Measurements from ENCODE around the gene PRC1. TPM values are rescaled to one million over a fixed set of nuclear protein-coding genes. Genes with fewer than 3 reads are reported as not detected.
A peak's percentile ranks its signal among the peaks of the same experiment; 100 is the strongest.

PRC1 gene, protein sequence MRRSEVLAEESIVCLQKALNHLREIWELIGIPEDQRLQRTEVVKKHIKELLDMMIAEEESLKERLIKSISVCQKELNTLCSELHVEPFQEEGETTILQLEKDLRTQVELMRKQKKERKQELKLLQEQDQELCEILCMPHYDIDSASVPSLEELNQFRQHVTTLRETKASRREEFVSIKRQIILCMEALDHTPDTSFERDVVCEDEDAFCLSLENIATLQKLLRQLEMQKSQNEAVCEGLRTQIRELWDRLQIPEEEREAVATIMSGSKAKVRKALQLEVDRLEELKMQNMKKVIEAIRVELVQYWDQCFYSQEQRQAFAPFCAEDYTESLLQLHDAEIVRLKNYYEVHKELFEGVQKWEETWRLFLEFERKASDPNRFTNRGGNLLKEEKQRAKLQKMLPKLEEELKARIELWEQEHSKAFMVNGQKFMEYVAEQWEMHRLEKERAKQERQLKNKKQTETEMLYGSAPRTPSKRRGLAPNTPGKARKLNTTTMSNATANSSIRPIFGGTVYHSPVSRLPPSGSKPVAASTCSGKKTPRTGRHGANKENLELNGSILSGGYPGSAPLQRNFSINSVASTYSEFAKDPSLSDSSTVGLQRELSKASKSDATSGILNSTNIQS
- polyA plus RNA-seq (2011; rRNA removed), result 173 and 199 TPM in 2 replicates
- polyA minus RNA-seq (2011; rRNA and poly(A)+ RNA removed), result 121 and 174 TPM in 2 replicates

DNA sequence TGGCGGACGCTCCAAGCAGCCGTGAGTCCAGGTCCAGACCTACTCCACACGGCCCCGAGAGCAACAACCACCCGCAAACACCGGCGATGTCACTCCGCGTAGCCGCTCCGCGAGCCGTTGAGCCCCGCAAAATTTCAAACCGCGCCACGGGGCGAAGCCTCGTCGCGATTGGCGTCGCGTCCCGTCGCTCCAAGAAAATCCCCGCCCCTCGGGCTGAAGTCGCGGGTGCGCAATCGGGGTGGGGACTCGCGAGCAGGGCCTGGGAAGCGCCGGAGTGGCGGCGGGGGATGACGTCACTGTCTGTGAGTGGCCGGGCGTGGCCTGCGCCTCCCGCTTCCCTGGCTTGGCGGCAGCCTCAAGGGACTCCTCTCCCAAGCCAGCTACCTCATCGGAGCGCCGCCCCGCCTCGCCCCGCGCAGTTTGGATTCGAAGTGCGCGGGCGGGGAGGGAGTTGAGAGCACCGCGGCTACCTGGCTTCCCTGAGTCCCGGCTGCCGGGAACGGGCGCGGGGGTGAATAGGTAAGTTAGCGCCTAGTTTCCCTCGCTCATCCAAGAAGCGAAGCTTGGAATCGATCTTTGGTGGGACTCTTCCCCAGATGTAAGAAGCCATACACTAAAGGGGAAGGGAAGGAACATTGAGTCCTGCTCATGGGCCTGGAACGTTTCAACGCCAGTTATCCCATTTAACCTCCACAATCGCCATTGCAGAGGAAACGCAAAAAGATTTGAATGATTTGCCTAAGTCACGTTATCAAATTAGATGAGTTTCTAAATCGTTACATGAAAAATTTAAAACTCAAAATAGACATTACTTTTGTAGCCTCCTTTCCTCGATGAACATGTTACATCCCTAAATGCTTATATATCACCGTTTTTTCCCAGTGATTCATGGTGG lies at the start of gene PRC1:
Gene PRC1 (minus strand): TSS at position 119 of the 895 bp plus-strand sequence. CDS start 118 bp downstream, at position 1.
- DNase-seq (ENCODE audit: low read depth), result peak; percentile 85
- peaks cover 5% of the 10 kb centered on the region for H3K36me3 ChIP-seq (ENCODE audit: control insufficient read depth, insufficient read depth, low read length)
- TF ChIP-seq, protein P1, sequence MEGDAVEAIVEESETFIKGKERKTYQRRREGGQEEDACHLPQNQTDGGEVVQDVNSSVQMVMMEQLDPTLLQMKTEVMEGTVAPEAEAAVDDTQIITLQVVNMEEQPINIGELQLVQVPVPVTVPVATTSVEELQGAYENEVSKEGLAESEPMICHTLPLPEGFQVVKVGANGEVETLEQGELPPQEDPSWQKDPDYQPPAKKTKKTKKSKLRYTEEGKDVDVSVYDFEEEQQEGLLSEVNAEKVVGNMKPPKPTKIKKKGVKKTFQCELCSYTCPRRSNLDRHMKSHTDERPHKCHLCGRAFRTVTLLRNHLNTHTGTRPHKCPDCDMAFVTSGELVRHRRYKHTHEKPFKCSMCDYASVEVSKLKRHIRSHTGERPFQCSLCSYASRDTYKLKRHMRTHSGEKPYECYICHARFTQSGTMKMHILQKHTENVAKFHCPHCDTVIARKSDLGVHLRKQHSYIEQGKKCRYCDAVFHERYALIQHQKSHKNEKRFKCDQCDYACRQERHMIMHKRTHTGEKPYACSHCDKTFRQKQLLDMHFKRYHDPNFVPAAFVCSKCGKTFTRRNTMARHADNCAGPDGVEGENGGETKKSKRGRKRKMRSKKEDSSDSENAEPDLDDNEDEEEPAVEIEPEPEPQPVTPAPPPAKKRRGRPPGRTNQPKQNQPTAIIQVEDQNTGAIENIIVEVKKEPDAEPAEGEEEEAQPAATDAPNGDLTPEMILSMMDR (IDR thresholded peaks at IDR 0.05; ENCODE audit: insufficient read depth, low read depth, low read length), result no peak
- peak within 1 kb of the TSS; percentile 75 for H3K4me3 ChIP-seq (ENCODE audit: low read depth, low read length)
- POLR2A ChIA-PET, result no interaction called here
- CTCF ChIA-PET, result interaction anchor here (0.9 to 1.0 kb wide), 2 partner anchors 38 to 55 kb away, joined by 4 to 7 read pairs; no protein-coding TSS in a partner anchor
- no peaks in the 10 kb centered on the region for H3K27me3 ChIP-seq (ENCODE audit: control insufficient read depth, insufficient read depth, low read length)

DNA sequence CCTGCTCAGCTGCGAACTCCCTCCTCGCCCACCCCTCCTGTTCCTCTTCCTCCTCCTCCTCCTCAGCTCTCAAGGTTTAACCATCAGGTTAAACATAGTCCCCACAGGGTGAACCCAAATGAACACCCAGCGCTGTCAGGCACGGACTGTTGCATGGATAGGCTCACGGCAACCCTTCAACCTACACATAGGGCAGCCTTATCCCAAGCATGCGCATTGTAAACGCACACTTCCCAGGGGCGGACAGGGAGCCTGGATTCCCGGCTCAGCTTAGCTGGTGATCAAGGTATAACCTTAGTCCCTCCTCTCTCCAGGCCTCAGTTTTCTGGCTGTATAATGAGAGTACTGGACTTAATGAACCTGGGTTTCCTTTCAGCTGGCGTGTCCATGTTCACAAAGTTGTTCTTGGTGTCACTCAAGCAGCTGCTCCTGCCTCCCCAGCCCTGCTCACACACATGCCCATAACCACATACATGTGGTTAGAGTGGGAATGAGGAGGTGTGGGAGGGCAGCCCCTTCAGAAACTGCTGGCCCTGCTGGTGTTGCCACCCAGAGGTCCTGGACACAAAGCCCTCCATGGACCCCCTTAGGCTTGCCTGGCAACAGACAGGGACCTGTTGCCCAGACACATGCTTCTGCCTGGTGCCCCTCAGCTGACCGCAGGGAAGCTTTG lies 49.0 kb upstream of the PRC1 start:
- Histone ChIP-seq H3K36me3 (ENCODE audit: control insufficient read depth, insufficient read depth, low read length) (no peaks in the 10 kb centered on the region), H3K27me3 (ENCODE audit: control insufficient read depth, insufficient read depth, low read length) (peaks cover 2% of the 10 kb centered on the region; the same call in 1 of the 2 replicates), H3K4me3 (ENCODE audit: low read depth, low read length) (no peak overlapping the region)
- ChIA-PET POLR2A (no interaction called here), CTCF (interaction anchor here (1.0 to 2.6 kb wide), 3 partner anchors 10 to 231 kb away, joined by 3 to 12 read pairs (median 7); no protein-coding TSS in a partner anchor)
- TF ChIP-seq, protein P1 (IDR thresholded peaks at IDR 0.05; ENCODE audit: insufficient read depth, low read depth, low read length), result no peak
- DNase-seq (ENCODE audit: low read depth), result no peak

- no peaks in the 10 kb centered on the region for H3K36me3 ChIP-seq (ENCODE audit: control insufficient read depth, insufficient read depth, low read length)
- DNase-seq (ENCODE audit: low read depth), result no peak
- peaks cover 3% of the 10 kb centered on the region for H3K27me3 ChIP-seq (ENCODE audit: control insufficient read depth, insufficient read depth, low read length)
- TF ChIP-seq, protein P1 (IDR thresholded peaks at IDR 0.05; ENCODE audit: insufficient read depth, low read depth, low read length), result no peak
- ChIA-PET POLR2A (no interaction called here), CTCF (interaction anchor here (0.8 to 1.1 kb wide), 3 partner anchors 9 to 84 kb away, joined by 3 to 5 read pairs (median 3); no protein-coding TSS in a partner anchor)
- H3K4me3 ChIP-seq (ENCODE audit: low read depth, low read length), result no peak overlapping the region
These were observed 46.5 kb upstream of the PRC1 start for GRCh38 chr15:91040856-91041255.

DNA sequence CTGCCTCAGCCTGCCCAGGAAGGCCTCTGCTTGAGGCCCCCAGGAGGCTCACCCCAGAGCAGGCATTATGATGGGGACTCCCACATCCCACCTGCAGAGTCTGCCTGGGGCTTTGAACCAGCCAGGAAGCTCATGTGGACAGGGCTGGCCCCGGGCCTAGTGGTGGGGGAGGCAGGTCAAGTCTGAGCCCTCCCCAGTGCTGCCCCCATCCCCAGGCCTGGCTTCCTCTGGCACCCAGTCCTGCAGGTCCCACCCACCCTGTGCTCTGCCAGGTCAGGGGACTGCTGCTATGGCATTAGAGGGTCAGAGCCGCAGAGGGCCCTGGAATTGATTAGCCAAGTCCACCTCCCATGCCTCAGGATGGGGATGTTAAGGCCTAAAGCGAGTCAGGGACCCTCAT lies 45.7 kb upstream of the PRC1 start:
- no peak for DNase-seq (ENCODE audit: low read depth)
- Histone ChIP-seq H3K27me3 (ENCODE audit: control insufficient read depth, insufficient read depth, low read length) (peaks cover 3% of the 10 kb centered on the region), H3K36me3 (ENCODE audit: control insufficient read depth, insufficient read depth, low read length) (no peaks in the 10 kb centered on the region), H3K4me3 (ENCODE audit: low read depth, low read length) (no peak overlapping the region)
- TF ChIP-seq, protein P1 (IDR thresholded peaks at IDR 0.05; ENCODE audit: insufficient read depth, low read depth, low read length), result no peak
- CTCF ChIA-PET, result interaction anchor here (0.7 to 0.8 kb wide), 2 partner anchors 10 to 16 kb away, joined by 3 to 4 read pairs; no protein-coding TSS in a partner anchor
- POLR2A ChIA-PET, result no interaction called here

All from BJ (cell line).